ENCODE data around the gene MYH10.

The MYH10 gene

GRCh38 chr17:8476741-8477140 lies 153.8 kb downstream of the MYH10 start:
- H3K4me1 ChIP-seq: no peaks in the 10 kb centered on the region
- H3K36me3 ChIP-seq (ENCODE audit: control insufficient read depth, insufficient read depth, low read length): no peaks in the 10 kb centered on the region

DNA sequence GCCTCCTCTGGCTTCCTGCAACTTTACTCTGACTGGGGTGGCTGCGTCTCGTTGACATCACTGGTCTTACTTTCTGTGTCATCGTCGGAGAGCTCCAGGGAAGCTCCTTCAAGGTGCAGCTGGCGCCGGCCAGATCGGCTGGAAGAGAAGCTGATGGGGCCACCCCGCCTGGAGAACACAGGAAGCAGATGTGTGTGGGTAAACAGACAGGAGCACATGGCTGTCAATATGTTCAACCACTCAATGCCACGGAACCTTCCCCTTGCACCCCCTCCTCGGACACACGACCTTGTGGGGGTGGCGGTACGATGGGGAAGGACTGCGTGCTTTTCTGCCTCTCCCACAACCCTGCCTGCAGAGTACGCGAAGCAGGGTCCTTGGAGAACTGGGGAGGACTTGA lies 154.7 kb downstream of the MYH10 start:
- Histone ChIP-seq H3K36me3 (ENCODE audit: control insufficient read depth, insufficient read depth, low read length) (no peaks in the 10 kb centered on the region), H3K9me3 (ENCODE audit: control insufficient read depth, low read length) (no peaks in the 10 kb centered on the region), H3K79me2 (no peaks in the 10 kb centered on the region), H3K9ac (no peak overlapping the region), H3K4me2 (ENCODE audit: low read length) (no peak overlapping the region), H3K27me3 (ENCODE audit: control insufficient read depth, insufficient read depth, low read length) (no peaks in the 10 kb centered on the region), H3K27ac (no peak overlapping the region), H2AFZ (no peak overlapping the region), H3K4me3 (ENCODE audit: low read depth, low read length) (no peak overlapping the region), H3K4me1 (peaks cover 3% of the 10 kb centered on the region)
- TF ChIP-seq, protein P1, sequence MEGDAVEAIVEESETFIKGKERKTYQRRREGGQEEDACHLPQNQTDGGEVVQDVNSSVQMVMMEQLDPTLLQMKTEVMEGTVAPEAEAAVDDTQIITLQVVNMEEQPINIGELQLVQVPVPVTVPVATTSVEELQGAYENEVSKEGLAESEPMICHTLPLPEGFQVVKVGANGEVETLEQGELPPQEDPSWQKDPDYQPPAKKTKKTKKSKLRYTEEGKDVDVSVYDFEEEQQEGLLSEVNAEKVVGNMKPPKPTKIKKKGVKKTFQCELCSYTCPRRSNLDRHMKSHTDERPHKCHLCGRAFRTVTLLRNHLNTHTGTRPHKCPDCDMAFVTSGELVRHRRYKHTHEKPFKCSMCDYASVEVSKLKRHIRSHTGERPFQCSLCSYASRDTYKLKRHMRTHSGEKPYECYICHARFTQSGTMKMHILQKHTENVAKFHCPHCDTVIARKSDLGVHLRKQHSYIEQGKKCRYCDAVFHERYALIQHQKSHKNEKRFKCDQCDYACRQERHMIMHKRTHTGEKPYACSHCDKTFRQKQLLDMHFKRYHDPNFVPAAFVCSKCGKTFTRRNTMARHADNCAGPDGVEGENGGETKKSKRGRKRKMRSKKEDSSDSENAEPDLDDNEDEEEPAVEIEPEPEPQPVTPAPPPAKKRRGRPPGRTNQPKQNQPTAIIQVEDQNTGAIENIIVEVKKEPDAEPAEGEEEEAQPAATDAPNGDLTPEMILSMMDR (IDR thresholded peaks at IDR 0.05): no peak

More at GRCh38 chr17:8476741-8477140, 153.8 kb downstream of the MYH10 start:
- Histone ChIP-seq H3K27ac (no peak overlapping the region), H3K27me3 (ENCODE audit: control insufficient read depth, insufficient read depth, low read length) (no peaks in the 10 kb centered on the region), H3K9me3 (ENCODE audit: control insufficient read depth, low read length) (no peaks in the 10 kb centered on the region), H3K9ac (no peak overlapping the region), H2AFZ (no peak overlapping the region), H3K4me3 (ENCODE audit: low read depth, low read length) (no peak overlapping the region), H3K4me2 (ENCODE audit: low read length) (no peak overlapping the region), H3K79me2 (no peaks in the 10 kb centered on the region)
- TF ChIP-seq, protein P1 (IDR thresholded peaks at IDR 0.05): no peak

GRCh38 chr17:8475227-8475626 lies 155.3 kb downstream of the MYH10 start:
- H3K9ac ChIP-seq: no peak overlapping the region
- no peak overlapping the region for H3K4me2 ChIP-seq (ENCODE audit: low read length)
- H3K27ac ChIP-seq: no peak overlapping the region
- no peak overlapping the region for H2AFZ ChIP-seq
- H3K9me3 ChIP-seq (ENCODE audit: control insufficient read depth, low read length): no peaks in the 10 kb centered on the region
- H3K79me2 ChIP-seq: no peaks in the 10 kb centered on the region
- H3K27me3 ChIP-seq (ENCODE audit: control insufficient read depth, insufficient read depth, low read length): no peaks in the 10 kb centered on the region
- TF ChIP-seq, protein P1 (IDR thresholded peaks at IDR 0.05): no peak
- no peaks in the 10 kb centered on the region for H3K36me3 ChIP-seq (ENCODE audit: control insufficient read depth, insufficient read depth, low read length)
- peaks cover 4% of the 10 kb centered on the region for H3K4me1 ChIP-seq
- H3K4me3 ChIP-seq (ENCODE audit: low read depth, low read length): no peak overlapping the region

DNA sequence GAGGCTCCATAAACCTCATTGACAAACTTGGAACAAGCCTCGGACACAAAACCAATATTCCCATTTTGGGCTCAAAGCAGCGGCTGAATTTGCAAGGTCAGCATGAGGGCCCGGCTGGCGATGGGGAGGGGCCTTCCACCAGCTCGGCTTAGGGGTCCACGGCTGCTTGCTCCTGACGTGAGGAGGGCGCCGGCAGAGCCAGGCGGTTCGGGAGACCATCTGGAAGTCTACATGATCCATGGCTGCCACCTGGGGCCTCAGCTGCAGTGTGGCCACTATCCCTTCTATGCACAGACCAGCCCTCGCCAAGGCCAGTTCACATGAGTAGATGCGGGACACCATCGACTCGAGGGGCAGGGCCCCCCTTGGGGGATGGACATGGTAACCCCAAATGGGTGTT lies 155.7 kb downstream of the MYH10 start:
- Histone ChIP-seq H2AFZ (no peak overlapping the region), H3K79me2 (no peaks in the 10 kb centered on the region), H3K4me1 (peaks cover 4% of the 10 kb centered on the region), H3K4me2 (ENCODE audit: low read length) (no peak overlapping the region), H3K27me3 (ENCODE audit: control insufficient read depth, insufficient read depth, low read length) (no peaks in the 10 kb centered on the region), H3K9me3 (ENCODE audit: control insufficient read depth, low read length) (no peaks in the 10 kb centered on the region), H3K36me3 (ENCODE audit: control insufficient read depth, insufficient read depth, low read length) (no peaks in the 10 kb centered on the region), H3K9ac (no peak overlapping the region), H3K27ac (no peak overlapping the region), H3K4me3 (ENCODE audit: low read depth, low read length) (no peak overlapping the region)
- TF ChIP-seq, protein P1 (IDR thresholded peaks at IDR 0.05): no peak

DNA sequence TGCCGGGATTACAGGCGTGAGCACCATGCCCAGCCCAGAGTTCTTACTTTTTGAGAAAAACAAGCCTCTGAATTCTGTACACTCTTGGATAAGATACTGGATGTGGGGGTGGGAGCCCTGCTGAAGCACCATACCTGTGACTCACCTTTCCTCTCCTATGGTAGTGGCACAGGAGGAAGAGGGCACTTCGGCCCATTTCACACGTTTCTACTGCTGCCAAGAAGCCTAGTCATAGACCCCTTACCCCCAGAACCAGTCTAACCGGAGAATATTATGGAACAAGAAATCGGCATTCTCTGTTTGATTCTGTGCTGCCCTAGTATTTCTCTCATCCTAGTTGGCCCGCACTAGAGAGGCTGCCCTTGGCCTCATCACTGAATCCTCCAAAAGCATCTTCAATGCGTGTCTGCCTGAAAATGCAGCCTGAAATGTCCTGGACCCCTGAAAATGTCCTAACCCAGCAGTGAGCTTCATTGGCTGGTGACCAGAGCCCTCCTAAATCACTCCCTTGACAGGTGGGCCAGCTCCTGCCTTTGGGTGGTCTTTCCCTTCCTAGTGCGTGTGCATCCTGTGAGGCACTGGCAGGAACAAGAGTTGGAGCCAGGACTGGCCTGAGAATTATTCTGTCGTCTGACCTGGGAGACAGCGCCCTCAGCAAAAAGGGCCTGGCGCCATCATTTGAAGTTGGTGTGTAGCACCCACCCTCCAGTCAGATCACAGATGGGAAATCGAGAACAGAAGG lies 156.9 kb downstream of the MYH10 start:
- Histone ChIP-seq H3K4me2 (ENCODE audit: low read length) (no peak overlapping the region), H2AFZ (no peak overlapping the region), H3K27ac (no peak overlapping the region), H3K27me3 (ENCODE audit: control insufficient read depth, insufficient read depth, low read length) (no peaks in the 10 kb centered on the region), H3K79me2 (no peaks in the 10 kb centered on the region), H3K4me1 (peaks cover 4% of the 10 kb centered on the region), H3K36me3 (ENCODE audit: control insufficient read depth, insufficient read depth, low read length) (no peaks in the 10 kb centered on the region), H3K9ac (no peak overlapping the region), H3K9me3 (ENCODE audit: control insufficient read depth, low read length) (no peaks in the 10 kb centered on the region), H3K4me3 (ENCODE audit: low read depth, low read length) (no peak overlapping the region)
- TF ChIP-seq, protein P1 (IDR thresholded peaks at IDR 0.05): no peak
